Suprapubic skin (tissue), 3 donors: ENCODE results near the gene TRIO.

Source experiments
- EP300 ChIP-seq: sonication (generic); formaldehyde crosslinking; IDR thresholded peaks from one replicate; pipeline ENCODE4 v1.6.1; 2017; ENCODE audit warnings: antibody characterized with exemption
- POLR2A ChIP-seq, 2 donors: fragments of 450-650 bp; IDR thresholded peaks; one replicate each; pipeline ENCODE4 v1.6.1; 2017; ENCODE audit warnings: antibody characterized with exemption in 2 of 2, mild to moderate bottlenecking in 2 of 2, moderate library complexity in 2 of 2
- TF ChIP-seq, protein P1 (sequence below), 2 donors: fragments of 200-600 bp in 1 of 2; fragments of 450-650 bp in 1 of 2; sonication (generic) in 1 of 2; IDR thresholded peaks; one replicate each; pipeline ENCODE4 v1.5.1; 2016 to 2019; ENCODE audit warnings: antibody characterized with exemption in 2 of 2, mild to moderate bottlenecking in 1 of 2, moderate library complexity in 1 of 2

DNA sequence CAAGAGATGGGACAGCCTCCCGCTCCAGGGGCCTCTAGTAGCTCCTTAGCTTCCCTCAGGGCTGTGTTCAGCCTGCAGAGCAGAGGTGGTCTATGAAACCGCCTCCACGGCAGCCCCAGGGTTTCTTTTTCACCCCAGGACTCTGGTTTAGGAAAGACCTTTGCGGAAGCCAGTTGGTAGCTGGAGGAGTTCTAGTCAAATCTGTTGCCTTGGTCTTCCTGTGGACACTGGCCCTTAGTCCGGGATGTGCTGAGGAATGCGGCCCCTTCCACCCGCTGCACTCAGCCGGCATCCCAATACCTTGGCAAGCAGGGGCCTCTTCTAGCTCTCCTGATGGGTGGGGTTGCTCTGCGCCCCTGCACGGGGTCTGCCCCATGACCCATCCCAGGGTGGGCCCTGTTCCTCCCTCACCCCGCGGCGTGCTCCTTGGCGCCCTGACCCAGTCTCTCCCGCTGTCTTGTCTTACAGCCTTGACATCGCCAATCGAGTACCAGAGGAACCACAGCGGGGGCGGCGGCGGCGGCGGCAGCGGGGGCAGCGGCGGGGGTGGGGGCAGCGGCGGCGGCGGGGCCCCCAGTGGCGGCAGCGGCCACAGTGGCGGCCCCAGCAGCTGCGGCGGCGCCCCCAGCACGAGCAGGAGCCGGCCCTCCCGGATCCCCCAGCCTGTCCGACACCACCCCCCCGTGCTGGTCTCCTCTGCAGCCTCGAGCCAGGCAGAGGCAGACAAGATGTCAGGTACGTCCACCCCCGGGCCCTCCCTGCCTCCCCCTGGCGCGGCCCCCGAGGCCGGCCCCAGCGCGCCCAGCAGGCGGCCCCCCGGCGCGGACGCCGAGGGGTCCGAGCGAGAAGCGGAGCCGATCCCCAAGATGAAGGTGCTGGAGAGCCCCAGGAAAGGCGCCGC lies 344.1 kb downstream of the TRIO start:
- TF ChIP-seq, protein P1, sequence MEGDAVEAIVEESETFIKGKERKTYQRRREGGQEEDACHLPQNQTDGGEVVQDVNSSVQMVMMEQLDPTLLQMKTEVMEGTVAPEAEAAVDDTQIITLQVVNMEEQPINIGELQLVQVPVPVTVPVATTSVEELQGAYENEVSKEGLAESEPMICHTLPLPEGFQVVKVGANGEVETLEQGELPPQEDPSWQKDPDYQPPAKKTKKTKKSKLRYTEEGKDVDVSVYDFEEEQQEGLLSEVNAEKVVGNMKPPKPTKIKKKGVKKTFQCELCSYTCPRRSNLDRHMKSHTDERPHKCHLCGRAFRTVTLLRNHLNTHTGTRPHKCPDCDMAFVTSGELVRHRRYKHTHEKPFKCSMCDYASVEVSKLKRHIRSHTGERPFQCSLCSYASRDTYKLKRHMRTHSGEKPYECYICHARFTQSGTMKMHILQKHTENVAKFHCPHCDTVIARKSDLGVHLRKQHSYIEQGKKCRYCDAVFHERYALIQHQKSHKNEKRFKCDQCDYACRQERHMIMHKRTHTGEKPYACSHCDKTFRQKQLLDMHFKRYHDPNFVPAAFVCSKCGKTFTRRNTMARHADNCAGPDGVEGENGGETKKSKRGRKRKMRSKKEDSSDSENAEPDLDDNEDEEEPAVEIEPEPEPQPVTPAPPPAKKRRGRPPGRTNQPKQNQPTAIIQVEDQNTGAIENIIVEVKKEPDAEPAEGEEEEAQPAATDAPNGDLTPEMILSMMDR (IDR thresholded peaks at IDR 0.05), result no peak
- TF ChIP-seq EP300 (no peak), POLR2A (IDR thresholded peaks at IDR 0.05) (no peak)
